ENCODE results near the gene UACA. TPM values are rescaled to one million over a fixed set of nuclear protein-coding genes. Genes with fewer than 3 reads are reported as not detected.

Gene UACA
- total and polyA plus RNA-seq, 9 of the 15 experiments (the other 6 are each of a cell fraction or from before 2014, with no cell fraction given): 0.06 to 0.33 (median 0.15) TPM; not detected in 5

DNA sequence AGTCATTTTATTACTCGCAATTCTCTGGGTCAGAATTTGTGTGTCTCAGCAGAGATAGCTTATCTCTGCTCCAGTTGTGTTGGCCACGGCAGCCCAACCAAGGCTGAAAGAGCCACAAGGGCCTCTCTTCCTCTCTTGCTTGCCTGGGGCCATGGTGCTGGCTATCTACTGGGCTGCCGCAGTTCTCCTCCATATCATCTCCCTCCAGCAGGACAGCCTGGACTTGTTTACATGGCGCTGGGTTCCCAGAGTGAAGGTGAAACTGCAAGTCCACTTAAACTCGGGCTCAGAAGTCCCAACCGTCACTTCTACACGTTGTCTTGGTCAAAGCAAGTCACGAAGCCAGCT, 134.8 kb downstream of the UACA start (continued):
- TF ChIP-seq EP300 (IDR thresholded peaks at IDR 0.05; ENCODE audit: low read length): no peak
- no peak for TF ChIP-seq ZC3H8 (IDR thresholded peaks at IDR 0.05)
- peak; percentile 53; the same call in 1 of the 2 replicates for TF ChIP-seq DPF2 (IDR thresholded peaks at IDR 0.05)
- TF ChIP-seq, protein P1, sequence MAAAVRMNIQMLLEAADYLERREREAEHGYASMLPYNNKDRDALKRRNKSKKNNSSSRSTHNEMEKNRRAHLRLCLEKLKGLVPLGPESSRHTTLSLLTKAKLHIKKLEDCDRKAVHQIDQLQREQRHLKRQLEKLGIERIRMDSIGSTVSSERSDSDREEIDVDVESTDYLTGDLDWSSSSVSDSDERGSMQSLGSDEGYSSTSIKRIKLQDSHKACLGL (CRISPR knock-in tag; IDR thresholded peaks at IDR 0.05; ENCODE audit: borderline replicate concordance, poor library complexity, severe bottlenecking): no peak
- no peak for TF ChIP-seq CSDE1 (IDR thresholded peaks at IDR 0.05)
- TF ChIP-seq CCAR2 (IDR thresholded peaks at IDR 0.05; ENCODE audit: low read depth, low read length): no peak
- TF ChIP-seq, protein P2, sequence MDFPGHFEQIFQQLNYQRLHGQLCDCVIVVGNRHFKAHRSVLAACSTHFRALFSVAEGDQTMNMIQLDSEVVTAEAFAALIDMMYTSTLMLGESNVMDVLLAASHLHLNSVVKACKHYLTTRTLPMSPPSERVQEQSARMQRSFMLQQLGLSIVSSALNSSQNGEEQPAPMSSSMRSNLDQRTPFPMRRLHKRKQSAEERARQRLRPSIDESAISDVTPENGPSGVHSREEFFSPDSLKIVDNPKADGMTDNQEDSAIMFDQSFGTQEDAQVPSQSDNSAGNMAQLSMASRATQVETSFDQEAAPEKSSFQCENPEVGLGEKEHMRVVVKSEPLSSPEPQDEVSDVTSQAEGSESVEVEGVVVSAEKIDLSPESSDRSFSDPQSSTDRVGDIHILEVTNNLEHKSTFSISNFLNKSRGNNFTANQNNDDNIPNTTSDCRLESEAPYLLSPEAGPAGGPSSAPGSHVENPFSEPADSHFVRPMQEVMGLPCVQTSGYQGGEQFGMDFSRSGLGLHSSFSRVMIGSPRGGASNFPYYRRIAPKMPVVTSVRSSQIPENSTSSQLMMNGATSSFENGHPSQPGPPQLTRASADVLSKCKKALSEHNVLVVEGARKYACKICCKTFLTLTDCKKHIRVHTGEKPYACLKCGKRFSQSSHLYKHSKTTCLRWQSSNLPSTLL (IDR thresholded peaks at IDR 0.05): no peak
- TF ChIP-seq NFIC (IDR thresholded peaks at IDR 0.05): peak; percentile 25; the same call in 1 of the 2 replicates
- peak; percentile 71 for TF ChIP-seq TEAD4 (IDR thresholded peaks at IDR 0.05; ENCODE audit: low read length)
- TF ChIP-seq TEAD4 (CRISPR knock-in tag; IDR thresholded peaks at IDR 0.05; ENCODE audit: borderline replicate concordance): no peak
- TF ChIP-seq TAL1 (IDR thresholded peaks at IDR 0.05): peak; percentile 81
- no peak for TF ChIP-seq MCM7 (IDR thresholded peaks at IDR 0.05)
- TF ChIP-seq HNRNPK (IDR thresholded peaks at IDR 0.05; ENCODE audit: low read depth, low read length, poor library complexity, severe bottlenecking): no peak
- TF ChIP-seq ARID1B (IDR thresholded peaks at IDR 0.05): peak; percentile 75
- no peak for TF ChIP-seq TCF7L2 (IDR thresholded peaks at IDR 0.05; ENCODE audit: low read depth, low read length)
- TF ChIP-seq HMG20A (CRISPR knock-in tag; conservative IDR thresholded peaks at IDR 0.05): no peak
- 0 out of 2 replicates have a peak, but pooled peaks have one; percentile 38 for TF ChIP-seq ZNF644 (tag; IDR thresholded peaks at IDR 0.05; ENCODE audit: low read depth)
- no peak for TF ChIP-seq JUND (IDR thresholded peaks at IDR 0.05; ENCODE audit: borderline replicate concordance, low read depth, low read length)
- TF ChIP-seq JUND (tag; IDR thresholded peaks at IDR 0.05; ENCODE audit: borderline replicate concordance, low read depth, low read length): peak; percentile 17; the same call in 1 of the 3 replicates
- no peak for TF ChIP-seq NFIX (CRISPR knock-in tag; IDR thresholded peaks at IDR 0.05; ENCODE audit: low read depth)
- TF ChIP-seq, protein P3, sequence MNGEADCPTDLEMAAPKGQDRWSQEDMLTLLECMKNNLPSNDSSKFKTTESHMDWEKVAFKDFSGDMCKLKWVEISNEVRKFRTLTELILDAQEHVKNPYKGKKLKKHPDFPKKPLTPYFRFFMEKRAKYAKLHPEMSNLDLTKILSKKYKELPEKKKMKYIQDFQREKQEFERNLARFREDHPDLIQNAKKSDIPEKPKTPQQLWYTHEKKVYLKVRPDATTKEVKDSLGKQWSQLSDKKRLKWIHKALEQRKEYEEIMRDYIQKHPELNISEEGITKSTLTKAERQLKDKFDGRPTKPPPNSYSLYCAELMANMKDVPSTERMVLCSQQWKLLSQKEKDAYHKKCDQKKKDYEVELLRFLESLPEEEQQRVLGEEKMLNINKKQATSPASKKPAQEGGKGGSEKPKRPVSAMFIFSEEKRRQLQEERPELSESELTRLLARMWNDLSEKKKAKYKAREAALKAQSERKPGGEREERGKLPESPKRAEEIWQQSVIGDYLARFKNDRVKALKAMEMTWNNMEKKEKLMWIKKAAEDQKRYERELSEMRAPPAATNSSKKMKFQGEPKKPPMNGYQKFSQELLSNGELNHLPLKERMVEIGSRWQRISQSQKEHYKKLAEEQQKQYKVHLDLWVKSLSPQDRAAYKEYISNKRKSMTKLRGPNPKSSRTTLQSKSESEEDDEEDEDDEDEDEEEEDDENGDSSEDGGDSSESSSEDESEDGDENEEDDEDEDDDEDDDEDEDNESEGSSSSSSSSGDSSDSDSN (IDR thresholded peaks at IDR 0.05; ENCODE audit: borderline replicate concordance in 1 of 2, low read depth in 2 of 2, low read length in 2 of 2): peak in 1 of 2 experiments; percentile 99; a peak in 2 of 4 replicates
- TF ChIP-seq TBP (optimal IDR thresholded peaks at IDR 0.05; ENCODE audit: low read depth, low read length): peak; percentile 51
- peak; percentile 53; the same call in 1 of the 2 replicates for TF ChIP-seq L3MBTL2 (IDR thresholded peaks at IDR 0.05)
- TF ChIP-seq MAZ (CRISPR knock-in tag; conservative IDR thresholded peaks at IDR 0.05 in 1 of 2, IDR thresholded peaks at IDR 0.05 in 1 of 2): no peak
- no peak for TF ChIP-seq ZNF780A (CRISPR knock-in tag; IDR thresholded peaks at IDR 0.05)

All from K562 (cell line).